ENCODE data around the gene RPL36. TPM values are rescaled to one million over a fixed set of nuclear protein-coding genes. Genes with fewer than 3 reads are reported as not detected.

The RPL36 gene
- total RNA-seq, 1 donor from 2014 or later: 778 TPM

DNA sequence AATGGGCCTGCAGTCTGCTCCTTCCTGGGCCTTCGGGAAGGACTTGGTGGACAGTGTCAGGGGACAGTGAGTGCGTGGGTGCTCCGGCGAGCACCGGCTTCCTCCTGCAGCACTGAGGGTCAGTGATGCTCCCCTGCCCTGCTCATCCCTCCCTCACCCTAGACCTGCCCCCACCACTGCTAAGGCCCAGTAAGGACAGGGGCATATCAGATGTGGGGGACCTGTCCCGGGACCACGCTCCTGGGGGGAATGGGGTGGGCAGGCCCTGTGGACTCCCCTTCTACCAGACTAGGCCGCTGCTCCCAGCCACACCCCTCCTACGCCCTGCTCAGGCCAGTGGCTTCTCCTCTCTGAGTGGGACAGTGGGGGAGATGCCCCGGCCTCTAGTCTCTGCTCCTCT is 13.0 kb upstream of the RPL36 start:
- Mint-ChIP-seq H3K27me3 (ENCODE audit: insufficient read depth, low read depth) (peaks cover 9% of the 10 kb centered on the region), H3K9me3 (no peaks in the 10 kb centered on the region), H3K4me3 (no peak overlapping the region), H3K27ac (no peak overlapping the region), H3K4me1 (peaks cover 23% of the 10 kb centered on the region), H3K36me3 (peaks cover 5% of the 10 kb centered on the region)
- Histone ChIP-seq H2AFZ (replicated peaks) (no peak overlapping the region), H3K4me2 (no peak overlapping the region), H3K4me1 (peaks cover 3% of the 10 kb centered on the region), H3K79me2 (ENCODE audit: low read depth) (no peaks in the 10 kb centered on the region), H3K9ac (no peak overlapping the region), H3K36me3 (no peaks in the 10 kb centered on the region), H3K9me3 (ENCODE audit: low read depth) (no peaks in the 10 kb centered on the region), H3K4me3 (no peak overlapping the region), H3K27me3 (no peaks in the 10 kb centered on the region), H4K20me1 (ENCODE audit: low read depth) (no peaks in the 10 kb centered on the region), H3F3A (ENCODE audit: low read depth) (peaks cover 4% of the 10 kb centered on the region), H3K27ac (no peak overlapping the region)
- DNase-seq (ENCODE audit: low spot score): no peak
- no peak for TF ChIP-seq EZH2 (IDR thresholded peaks at IDR 0.05)
- TF ChIP-seq, protein P1, sequence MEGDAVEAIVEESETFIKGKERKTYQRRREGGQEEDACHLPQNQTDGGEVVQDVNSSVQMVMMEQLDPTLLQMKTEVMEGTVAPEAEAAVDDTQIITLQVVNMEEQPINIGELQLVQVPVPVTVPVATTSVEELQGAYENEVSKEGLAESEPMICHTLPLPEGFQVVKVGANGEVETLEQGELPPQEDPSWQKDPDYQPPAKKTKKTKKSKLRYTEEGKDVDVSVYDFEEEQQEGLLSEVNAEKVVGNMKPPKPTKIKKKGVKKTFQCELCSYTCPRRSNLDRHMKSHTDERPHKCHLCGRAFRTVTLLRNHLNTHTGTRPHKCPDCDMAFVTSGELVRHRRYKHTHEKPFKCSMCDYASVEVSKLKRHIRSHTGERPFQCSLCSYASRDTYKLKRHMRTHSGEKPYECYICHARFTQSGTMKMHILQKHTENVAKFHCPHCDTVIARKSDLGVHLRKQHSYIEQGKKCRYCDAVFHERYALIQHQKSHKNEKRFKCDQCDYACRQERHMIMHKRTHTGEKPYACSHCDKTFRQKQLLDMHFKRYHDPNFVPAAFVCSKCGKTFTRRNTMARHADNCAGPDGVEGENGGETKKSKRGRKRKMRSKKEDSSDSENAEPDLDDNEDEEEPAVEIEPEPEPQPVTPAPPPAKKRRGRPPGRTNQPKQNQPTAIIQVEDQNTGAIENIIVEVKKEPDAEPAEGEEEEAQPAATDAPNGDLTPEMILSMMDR (IDR thresholded peaks at IDR 0.05): no peak
- no peak for TF ChIP-seq EZH2phosphoT487 (IDR thresholded peaks at IDR 0.05)

DNA sequence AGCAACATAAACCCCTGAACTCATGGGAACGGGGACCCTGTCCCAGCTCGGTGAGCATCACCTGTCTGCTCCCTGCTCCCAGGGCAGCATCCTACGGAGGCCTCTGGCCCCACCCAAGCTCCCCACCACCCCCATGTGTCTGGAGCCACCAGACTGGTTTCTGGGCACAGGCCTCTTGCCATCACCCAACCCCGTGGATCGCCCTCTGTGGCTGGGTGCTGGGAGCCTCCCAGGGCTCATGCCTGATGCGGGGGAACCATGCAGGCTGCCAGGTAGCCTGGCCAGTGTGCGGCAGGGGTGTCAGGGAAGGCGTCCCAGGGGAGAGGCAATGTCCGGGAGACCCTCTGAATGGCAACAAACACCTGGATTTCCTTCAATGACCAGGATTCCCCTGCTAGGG is 12.5 kb upstream of the RPL36 start:
- Histone ChIP-seq H3K4me1 (peaks cover 3% of the 10 kb centered on the region), H3K27ac (no peak overlapping the region), H3K9ac (no peak overlapping the region), H3K4me2 (no peak overlapping the region), H3K27me3 (no peaks in the 10 kb centered on the region), H3K36me3 (no peaks in the 10 kb centered on the region), H3K79me2 (ENCODE audit: low read depth) (no peaks in the 10 kb centered on the region), H4K20me1 (ENCODE audit: low read depth) (no peaks in the 10 kb centered on the region), H3K4me3 (no peak overlapping the region), H2AFZ (replicated peaks) (no peak overlapping the region), H3K9me3 (ENCODE audit: low read depth) (no peaks in the 10 kb centered on the region), H3F3A (ENCODE audit: low read depth) (peaks cover 4% of the 10 kb centered on the region)
- Mint-ChIP-seq H3K4me1 (peaks cover 27% of the 10 kb centered on the region), H3K27me3 (ENCODE audit: insufficient read depth, low read depth) (peaks cover 9% of the 10 kb centered on the region), H3K4me3 (no peak overlapping the region), H3K9me3 (no peaks in the 10 kb centered on the region), H3K27ac (no peak overlapping the region), H3K36me3 (peaks cover 5% of the 10 kb centered on the region)
- TF ChIP-seq EZH2 (IDR thresholded peaks at IDR 0.05) (no peak), EZH2phosphoT487 (IDR thresholded peaks at IDR 0.05) (no peak)
- TF ChIP-seq, protein P1 (IDR thresholded peaks at IDR 0.05): no peak
- DNase-seq (ENCODE audit: low spot score): no peak

DNA sequence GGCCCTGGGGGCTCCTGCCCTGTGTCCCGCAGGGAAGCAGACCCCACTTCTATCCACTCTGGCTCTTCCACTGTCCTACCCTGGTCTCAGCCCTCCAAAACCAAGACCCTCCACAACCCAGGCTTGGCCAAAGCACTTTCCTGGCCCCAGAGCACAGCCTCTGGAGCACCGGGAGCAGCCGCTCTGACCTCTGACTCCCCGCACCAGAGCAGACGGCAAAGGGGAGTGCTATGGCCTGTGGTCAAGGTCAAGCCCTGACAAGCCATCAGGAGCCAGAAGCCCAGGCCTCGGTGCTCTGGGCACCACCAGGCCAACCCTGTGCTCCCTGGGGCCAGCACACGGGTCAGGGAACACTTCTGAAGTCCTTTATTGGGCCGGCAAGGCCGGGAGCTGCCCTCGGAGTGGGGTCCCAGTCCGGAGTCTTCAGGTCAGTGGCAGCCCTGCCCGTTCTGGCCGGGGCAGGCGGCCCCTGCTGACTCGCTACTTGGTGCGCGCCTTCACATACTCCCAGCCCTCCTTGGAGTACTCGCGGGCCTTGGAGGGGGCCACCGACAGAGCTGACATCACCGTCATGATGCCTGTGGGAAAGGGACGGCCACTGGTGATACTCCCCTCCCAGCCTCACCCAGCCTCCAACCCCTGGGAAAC is 11.9 kb upstream of the RPL36 start:
- H3K4me3 ChIP-seq: no peak overlapping the region
- H3K4me2 ChIP-seq: no peak overlapping the region
- TF ChIP-seq, protein P1 (IDR thresholded peaks at IDR 0.05): no peak
- TF ChIP-seq EZH2phosphoT487 (IDR thresholded peaks at IDR 0.05): no peak
- no peak for TF ChIP-seq EZH2 (IDR thresholded peaks at IDR 0.05)
- H4K20me1 ChIP-seq (ENCODE audit: low read depth): no peaks in the 10 kb centered on the region
- H3K27ac Mint-ChIP-seq: no peak overlapping the region
- H3K27ac ChIP-seq: no peak overlapping the region
- no peaks in the 10 kb centered on the region for H3K36me3 Mint-ChIP-seq
- no peaks in the 10 kb centered on the region for H3K9me3 Mint-ChIP-seq
- no peak overlapping the region for H2AFZ ChIP-seq (replicated peaks)
- peaks cover 29% of the 10 kb centered on the region for H3K4me1 Mint-ChIP-seq
- no peaks in the 10 kb centered on the region for H3K9me3 ChIP-seq (ENCODE audit: low read depth)
- no peaks in the 10 kb centered on the region for H3K36me3 ChIP-seq
- peaks cover 9% of the 10 kb centered on the region for H3K27me3 Mint-ChIP-seq (ENCODE audit: insufficient read depth, low read depth)
- no peak overlapping the region for H3K9ac ChIP-seq
- H3K4me3 Mint-ChIP-seq: no peak overlapping the region
- peaks cover 3% of the 10 kb centered on the region for H3K4me1 ChIP-seq
- peaks cover 4% of the 10 kb centered on the region for H3F3A ChIP-seq (ENCODE audit: low read depth)
- DNase-seq (ENCODE audit: low spot score): no peak
- no peaks in the 10 kb centered on the region for H3K79me2 ChIP-seq (ENCODE audit: low read depth)
- H3K27me3 ChIP-seq: no peaks in the 10 kb centered on the region

All from neural progenitor cell (in vitro differentiated cells).